Endodermal cell (in vitro differentiated cells): ENCODE data around the gene ARHGAP40. TPM values are rescaled to one million over a fixed set of nuclear protein-coding genes. Genes with fewer than 3 reads are reported as not detected.

ENCODE experiments used
- DNase-seq: peaks from one replicate; pipeline ENCODE4 v3.0.0-alpha.2; 2017
- H3K27ac ChIP-seq: 2 replicates; pipeline ENCODE4 v1.5.1; 2013; ENCODE audit warnings: mild to moderate bottlenecking, low read depth, low read length, moderate library complexity
- H3K27me3 ChIP-seq: 2 replicates; pipeline ENCODE4 v1.6.1; 2013; ENCODE audit warnings: mild to moderate bottlenecking, low read length, moderate library complexity; ENCODE audit not compliant: insufficient read depth, control insufficient read depth, poor library complexity, severe bottlenecking
- H3K36me3 ChIP-seq: 2 replicates; pipeline ENCODE4 v1.7.0; 2013; ENCODE audit warnings: mild to moderate bottlenecking, low read length, moderate library complexity; ENCODE audit not compliant: control insufficient read depth, insufficient read depth
- H3K4me1 ChIP-seq: one replicate; pipeline ENCODE4 v1.7.0; 2013; ENCODE audit warnings: low read length; ENCODE audit not compliant: control insufficient read depth, insufficient read depth
- H3K4me3 ChIP-seq: 2 replicates; pipeline ENCODE4 v1.5.1; 2013; ENCODE audit warnings: mild to moderate bottlenecking, low read length, moderate library complexity
- H3K9ac ChIP-seq: 2 replicates; pipeline ENCODE4 v1.6.1; 2013; ENCODE audit warnings: mild to moderate bottlenecking, low read length, moderate library complexity; ENCODE audit not compliant: poor library complexity, severe bottlenecking; ENCODE audit errors: extremely low read depth
- H3K9me3 ChIP-seq: 2 replicates; pipeline ENCODE4 v1.6.1; 2013; ENCODE audit warnings: mild to moderate bottlenecking, low read length, moderate library complexity; ENCODE audit not compliant: control insufficient read depth
- H3K27ac Mint-ChIP-seq: 2 replicates; pipeline ENCODE4 v1.8.0; 2020; ENCODE audit warnings: mixed read lengths
- H3K27me3 Mint-ChIP-seq: 2 replicates; pipeline ENCODE4 v1.8.0; 2021; ENCODE audit warnings: mild to moderate bottlenecking, mixed read lengths; ENCODE audit not compliant: insufficient read depth
- H3K36me3 Mint-ChIP-seq: 2 replicates; pipeline ENCODE4 v1.8.0; 2020; ENCODE audit warnings: low read depth, mixed read lengths
- H3K4me1 Mint-ChIP-seq: 2 replicates; pipeline ENCODE4 v1.8.0; 2020; ENCODE audit warnings: mixed read lengths
- H3K4me3 Mint-ChIP-seq: 2 replicates; pipeline ENCODE4 v1.8.0; 2020; ENCODE audit warnings: mild to moderate bottlenecking, moderate library complexity, mixed read lengths
- H3K9me3 Mint-ChIP-seq: 2 replicates; pipeline ENCODE4 v1.8.0; 2020; ENCODE audit warnings: mild to moderate bottlenecking, mixed read lengths
- CTCF ChIP-seq: fragments of 200-600 bp; sonication (generic); conservative IDR thresholded peaks from 2 replicates; pipeline ENCODE4 v1.5.0; 2021; ENCODE audit warnings: antibody characterized with exemption, mild to moderate bottlenecking
- WGBS, 2 experiments: methylation state at CpG; one replicate each; pipeline versions ENCODE4 v1.1.5 to v1.1.7; 2013; ENCODE audit warnings: missing lambda C conversion rate in 2 of 2, mixed read lengths in 1 of 2; ENCODE audit not compliant: insufficient coverage in 1 of 2, insufficient read length in 1 of 2; 5-methylcytosine and 5-hydroxymethylcytosine counted together
- total RNA-seq, 2 donors: library from RNA; stranded (reverse); fragmentation: NEBNext Ultra II Directional in 1 of 2; extraction: Animal tissue kit (Norgen Biotek cat#: 25700) in 1 of 2; gene quantifications; 2 replicates in 1 of 2; 3 replicates in 1 of 2; pipeline ENCODE4 v1.2.1, GENCODE V29; 2021

ARHGAP40 gene
- total RNA-seq, 2 donors from 2014 or later, result 5.5 to 18.5 TPM

- Mint-ChIP-seq H3K27ac (no peak overlapping the region), H3K36me3 (peaks cover 62% of the 10 kb centered on the region), H3K4me1 (peaks cover 14% of the 10 kb centered on the region), H3K27me3 (no peaks in the 10 kb centered on the region), H3K9me3 (peaks cover 1% of the 10 kb centered on the region), H3K4me3 (no peak overlapping the region)
- no peak overlapping the region for H3K27ac ChIP-seq
- no peaks in the 10 kb centered on the region for H3K4me1 ChIP-seq
- no peaks in the 10 kb centered on the region for H3K27me3 ChIP-seq
- 86% methylated on average over 1 of the region's 1 CpG; no CpG with 5 or more reads in 1 of the 2 experiments for WGBS, 2 experiments
- DNase-seq, result no peak
- H3K4me3 ChIP-seq, result no peak overlapping the region
- TF ChIP-seq CTCF, result no peak
- no peaks in the 10 kb centered on the region for H3K9me3 ChIP-seq
- peaks cover 30% of the 10 kb centered on the region for H3K36me3 ChIP-seq
- no peak overlapping the region for H3K9ac ChIP-seq
Observed at GRCh38 chr20:38629979-38630378, 28.4 kb downstream of the ARHGAP40 start.

- no peak overlapping the region for H3K4me3 Mint-ChIP-seq
- no peak overlapping the region for H3K4me3 ChIP-seq
- no peak overlapping the region for H3K27ac ChIP-seq
- H3K36me3 ChIP-seq, result peaks cover 28% of the 10 kb centered on the region
- no peak overlapping the region for H3K27ac Mint-ChIP-seq
- H3K9me3 Mint-ChIP-seq, result peaks cover 1% of the 10 kb centered on the region
- 91 to 100% methylated on average over 1 to 6 of the region's 6 CpGs for WGBS, 2 experiments
- H3K9me3 ChIP-seq, result no peaks in the 10 kb centered on the region
- no peaks in the 10 kb centered on the region for H3K4me1 ChIP-seq
- no peak for DNase-seq
- TF ChIP-seq CTCF, result no peak
- peaks cover 14% of the 10 kb centered on the region for H3K4me1 Mint-ChIP-seq
- no peak overlapping the region for H3K9ac ChIP-seq
- H3K27me3 Mint-ChIP-seq, result no peaks in the 10 kb centered on the region
- no peaks in the 10 kb centered on the region for H3K27me3 ChIP-seq
- H3K36me3 Mint-ChIP-seq, result peaks cover 57% of the 10 kb centered on the region
Observed at GRCh38 chr20:38630727-38631126, 29.1 kb downstream of the ARHGAP40 start.

GRCh38 chr20:38631155-38632022, 29.8 kb downstream of the ARHGAP40 start:
- 54 to 77% methylated on average over 3 to 5 of the region's 5 CpGs for WGBS, 2 experiments
- H3K36me3 Mint-ChIP-seq, result peaks cover 57% of the 10 kb centered on the region
- peaks cover 14% of the 10 kb centered on the region for H3K4me1 Mint-ChIP-seq
- Histone ChIP-seq H3K27me3 (no peaks in the 10 kb centered on the region), H3K9me3 (no peaks in the 10 kb centered on the region), H3K36me3 (peaks cover 24% of the 10 kb centered on the region), H3K4me3 (no peak overlapping the region), H3K9ac (no peak overlapping the region), H3K4me1 (no peaks in the 10 kb centered on the region), H3K27ac (no peak overlapping the region)
- no peak overlapping the region for H3K27ac Mint-ChIP-seq
- no peak for DNase-seq
- TF ChIP-seq CTCF, result no peak
- H3K9me3 Mint-ChIP-seq, result peaks cover 1% of the 10 kb centered on the region
- no peak overlapping the region for H3K4me3 Mint-ChIP-seq
- H3K27me3 Mint-ChIP-seq, result no peaks in the 10 kb centered on the region
